Cardiac muscle cell (in vitro differentiated cells and primary cell): ENCODE results near the gene TSPYL4. TPM values are rescaled to one million over a fixed set of nuclear protein-coding genes. Genes with fewer than 3 reads are reported as not detected.
A peak's percentile ranks its signal among the peaks of the same experiment; 100 is the strongest.

Experiments used
- DNase-seq, 2 donors: peaks; one replicate each; pipeline versions ENCODE4 v3.0.0 to v3.0.0-alpha.2; 2010 to 2017; ENCODE audit warnings: low read depth in 1 of 2, low spot score in 1 of 2
- H3K27ac ChIP-seq: fragments of 200-600 bp; sonication (generic); 2 replicates; pipeline ENCODE4 v1.5.1; 2016
- H3K27me3 ChIP-seq: fragments of 200-600 bp; sonication (generic); 2 replicates; pipeline ENCODE4 v1.6.0; 2016; ENCODE audit warnings: control low read depth
- H3K36me3 ChIP-seq: fragments of 200-600 bp; sonication (generic); 2 replicates; pipeline ENCODE4 v1.5.1; 2016; ENCODE audit warnings: control low read depth
- H3K4me1 ChIP-seq: fragments of 200-600 bp; sonication (generic); 2 replicates; pipeline ENCODE4 v1.8.1; 2017; ENCODE audit warnings: low read depth, mild to moderate bottlenecking, mixed run types
- H3K4me3 ChIP-seq: fragments of 200-600 bp; sonication (generic); 2 replicates; pipeline ENCODE4 v1.5.1; 2016; ENCODE audit warnings: mild to moderate bottlenecking
- H3K9me3 ChIP-seq: fragments of 200-600 bp; sonication (generic); 2 replicates; pipeline ENCODE4 v1.5.1; 2017; ENCODE audit warnings: low read depth, mild to moderate bottlenecking, control low read depth
- polyA plus RNA-seq: library from polyadenylated mRNA; unstranded; fragments of >200 nt; fragmentation: Nextera tagmentation; extraction: Ambion mirVana; gene quantifications from 2 replicates; pipeline ENCODE4 v1.2.1, GENCODE V29; 2016
- total RNA-seq: library from RNA; depleted of rRNA; stranded (reverse); fragments of >200 nt; gene quantifications from 2 replicates; pipeline ENCODE4 v1.2.3, GENCODE V29; 2016
- TF ChIP-seq, protein P1 (sequence below): IDR thresholded peaks from 2 replicates; pipeline ENCODE4 v1.5.1; 2012; ENCODE audit warnings: low read depth, mild to moderate bottlenecking, low read length

TSPYL4 gene
- total and polyA plus RNA-seq, 2 experiments from 2014 or later = 38.2 to 54.1 TPM

DNA sequence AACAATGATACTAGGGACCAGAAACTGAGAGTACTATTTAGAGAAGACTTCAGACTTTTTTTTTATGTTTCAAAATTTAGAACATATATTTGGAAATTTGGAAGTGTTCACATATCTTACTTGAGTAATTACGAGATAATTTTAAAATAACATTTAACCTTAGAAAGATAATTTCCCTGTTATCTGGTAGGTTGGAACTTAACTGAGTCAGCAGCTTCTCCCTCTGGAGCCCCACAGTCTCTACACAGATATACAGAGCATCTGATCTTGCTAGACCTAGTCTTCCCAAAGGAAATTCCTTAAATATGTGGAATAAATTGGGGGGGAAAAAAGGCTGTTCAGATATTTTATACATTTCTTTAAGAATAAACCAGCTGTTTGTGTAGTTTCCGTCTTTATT, 48.6 kb downstream of the TSPYL4 start:
- TF ChIP-seq, protein P1, sequence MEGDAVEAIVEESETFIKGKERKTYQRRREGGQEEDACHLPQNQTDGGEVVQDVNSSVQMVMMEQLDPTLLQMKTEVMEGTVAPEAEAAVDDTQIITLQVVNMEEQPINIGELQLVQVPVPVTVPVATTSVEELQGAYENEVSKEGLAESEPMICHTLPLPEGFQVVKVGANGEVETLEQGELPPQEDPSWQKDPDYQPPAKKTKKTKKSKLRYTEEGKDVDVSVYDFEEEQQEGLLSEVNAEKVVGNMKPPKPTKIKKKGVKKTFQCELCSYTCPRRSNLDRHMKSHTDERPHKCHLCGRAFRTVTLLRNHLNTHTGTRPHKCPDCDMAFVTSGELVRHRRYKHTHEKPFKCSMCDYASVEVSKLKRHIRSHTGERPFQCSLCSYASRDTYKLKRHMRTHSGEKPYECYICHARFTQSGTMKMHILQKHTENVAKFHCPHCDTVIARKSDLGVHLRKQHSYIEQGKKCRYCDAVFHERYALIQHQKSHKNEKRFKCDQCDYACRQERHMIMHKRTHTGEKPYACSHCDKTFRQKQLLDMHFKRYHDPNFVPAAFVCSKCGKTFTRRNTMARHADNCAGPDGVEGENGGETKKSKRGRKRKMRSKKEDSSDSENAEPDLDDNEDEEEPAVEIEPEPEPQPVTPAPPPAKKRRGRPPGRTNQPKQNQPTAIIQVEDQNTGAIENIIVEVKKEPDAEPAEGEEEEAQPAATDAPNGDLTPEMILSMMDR = no peak
- peak in 1 of 2 donors; percentile 55 for DNase-seq
- no peak overlapping the region for H3K4me3 ChIP-seq
- H3K9me3 ChIP-seq = no peaks in the 10 kb centered on the region
- H3K27ac ChIP-seq = no peak overlapping the region
- H3K4me1 ChIP-seq = no peaks in the 10 kb centered on the region
- H3K27me3 ChIP-seq = no peaks in the 10 kb centered on the region
- no peaks in the 10 kb centered on the region for H3K36me3 ChIP-seq

DNA sequence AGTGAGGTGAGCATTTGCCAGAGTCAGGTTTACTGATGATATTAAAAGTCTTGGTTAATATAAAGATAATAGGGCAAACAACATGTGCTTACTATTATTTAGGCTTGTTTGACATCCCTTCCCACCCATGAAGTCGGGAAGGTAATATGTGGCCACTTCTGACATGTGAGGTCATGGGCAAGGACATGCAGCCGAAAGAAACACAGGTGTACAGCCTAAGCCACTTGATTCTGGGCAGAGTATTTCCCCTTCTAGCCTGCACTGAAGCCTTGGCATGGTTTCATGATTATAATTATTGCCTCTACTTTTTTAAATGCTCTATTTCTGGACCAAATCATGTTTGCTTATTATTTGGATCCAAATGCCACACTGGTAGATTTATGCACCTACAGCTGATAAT, 52.3 kb downstream of the TSPYL4 start:
- Histone ChIP-seq H3K36me3 (no peaks in the 10 kb centered on the region), H3K9me3 (no peaks in the 10 kb centered on the region), H3K27ac (no peak overlapping the region), H3K4me1 (no peaks in the 10 kb centered on the region), H3K27me3 (no peaks in the 10 kb centered on the region), H3K4me3 (no peak overlapping the region)
- DNase-seq = no peak
- TF ChIP-seq, protein P1 = no peak

DNA sequence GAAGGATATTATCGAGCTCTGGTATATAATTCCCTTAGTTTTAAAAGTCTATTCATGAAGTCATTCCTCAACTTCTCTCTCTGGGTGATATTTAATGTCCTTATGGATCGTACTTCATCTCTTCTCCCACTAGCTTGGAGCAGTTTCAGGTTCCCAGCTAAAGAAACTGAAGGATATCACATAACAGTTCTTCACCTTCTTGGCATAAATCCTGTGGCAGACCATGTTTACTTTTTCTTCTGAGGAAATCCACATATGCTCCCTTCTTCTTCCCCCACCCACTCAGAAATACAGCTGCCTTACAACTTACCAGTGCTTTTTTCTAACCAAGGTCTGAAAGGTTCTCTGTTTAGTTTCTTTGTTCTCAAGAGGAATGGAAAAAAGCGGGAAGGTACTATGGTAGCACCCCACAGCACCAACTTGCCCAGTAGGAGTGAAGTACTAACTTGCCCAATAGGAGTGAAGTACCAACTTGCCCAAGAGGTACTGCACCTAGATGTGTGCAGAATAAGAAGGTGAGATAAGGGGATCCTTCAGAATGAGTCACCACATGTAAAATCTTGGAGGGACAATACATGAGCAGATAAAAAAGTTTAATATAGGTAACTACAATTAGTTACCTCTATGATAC, 53.1 kb downstream of the TSPYL4 start:
- no peaks in the 10 kb centered on the region for H3K27me3 ChIP-seq
- no peaks in the 10 kb centered on the region for H3K4me1 ChIP-seq
- no peaks in the 10 kb centered on the region for H3K36me3 ChIP-seq
- TF ChIP-seq, protein P1 = no peak
- DNase-seq = peak in 1 of 2 donors; percentile 6
- H3K9me3 ChIP-seq = no peaks in the 10 kb centered on the region
- no peak overlapping the region for H3K4me3 ChIP-seq
- H3K27ac ChIP-seq = no peak overlapping the region

Other genes with a start within 250 kb of the TSPYL4 start
- gene FRK, start 193.2 kb downstream of the TSPYL4 start, total RNA-seq = 0.60 and 0.71 TPM in 2 replicates
- gene FRK, start 193.2 kb downstream of the TSPYL4 start, polyA plus RNA-seq = 0.45 and 1.0 TPM in 2 replicates
- 14.1 and 16.9 TPM in 2 replicates for gene NT5DC1, start 153.2 kb downstream of the TSPYL4 start, total RNA-seq
- gene NT5DC1, start 153.2 kb downstream of the TSPYL4 start, polyA plus RNA-seq = 48.9 and 58.2 TPM in 2 replicates
- gene COL10A1, start 127.9 kb downstream of the TSPYL4 start, total RNA-seq = 0.21 TPM in 1 of 2 replicates, not detected in the other
- 0.13 and 0.50 TPM in 2 replicates for gene COL10A1, start 127.9 kb downstream of the TSPYL4 start, polyA plus RNA-seq
- 59.9 and 65.2 TPM in 2 replicates for gene TSPYL1, start 25.9 kb upstream of the TSPYL4 start, total RNA-seq
- 40.8 and 52.3 TPM in 2 replicates for gene TSPYL1, start 25.9 kb upstream of the TSPYL4 start, polyA plus RNA-seq
- gene DSE, start 116.9 kb upstream of the TSPYL4 start, total RNA-seq = 23.5 and 28.1 TPM in 2 replicates
- 12.7 and 14.3 TPM in 2 replicates for gene DSE, start 116.9 kb upstream of the TSPYL4 start, polyA plus RNA-seq
- 3.0 TPM in 1 of 2 replicates, not detected in the other for gene CALHM6, start 207.3 kb upstream of the TSPYL4 start, total RNA-seq
- gene CALHM6, start 207.3 kb upstream of the TSPYL4 start, polyA plus RNA-seq = 1.9 and 4.9 TPM in 2 replicates